ENCODE measurements around the gene KCP.

KCP gene

GRCh38 chr7:128869138-128869943 is 41.2 kb downstream of the KCP start:
- peaks cover under 1% of the 10 kb centered on the region for H3K27me3 ChIP-seq (ENCODE audit: insufficient read depth, low read length)
- peak overlapping the region; percentile 58 for H2AFZ ChIP-seq (ENCODE audit: low read depth, low read length)
- H3K36me3 ChIP-seq (ENCODE audit: insufficient read depth, low read length) = peaks cover 16% of the 10 kb centered on the region
- peaks cover 4% of the 10 kb centered on the region for H3K4me1 ChIP-seq (ENCODE audit: insufficient read depth, low read length)
- H3K9me3 ChIP-seq (ENCODE audit: low read length) = no peaks in the 10 kb centered on the region
- peak overlapping the region; percentile 38 for H3K4me3 ChIP-seq (ENCODE audit: low read length)

GRCh38 chr7:128868624-128869137 is 41.8 kb downstream of the KCP start:
- Histone ChIP-seq H3K27me3 (ENCODE audit: insufficient read depth, low read length) (no peaks in the 10 kb centered on the region), H2AFZ (ENCODE audit: low read depth, low read length) (no peak overlapping the region), H3K4me3 (ENCODE audit: low read length) (peak overlapping the region; percentile 38), H3K36me3 (ENCODE audit: insufficient read depth, low read length) (peaks cover 16% of the 10 kb centered on the region), H3K9me3 (ENCODE audit: low read length) (no peaks in the 10 kb centered on the region), H3K4me1 (ENCODE audit: insufficient read depth, low read length) (peaks cover 7% of the 10 kb centered on the region)

GRCh38 chr7:128867842-128868623 is 42.5 kb downstream of the KCP start:
- no peaks in the 10 kb centered on the region for H3K9me3 ChIP-seq (ENCODE audit: low read length)
- peaks cover 16% of the 10 kb centered on the region for H3K36me3 ChIP-seq (ENCODE audit: insufficient read depth, low read length)
- no peaks in the 10 kb centered on the region for H3K27me3 ChIP-seq (ENCODE audit: insufficient read depth, low read length)
- no peak overlapping the region for H2AFZ ChIP-seq (ENCODE audit: low read depth, low read length)
- peaks cover 8% of the 10 kb centered on the region for H3K4me1 ChIP-seq (ENCODE audit: insufficient read depth, low read length)
- H3K4me3 ChIP-seq (ENCODE audit: low read length) = no peak overlapping the region

GRCh38 chr7:128867241-128867640 is 43.3 kb downstream of the KCP start:
- Histone ChIP-seq H3K36me3 (ENCODE audit: insufficient read depth, low read length) (peaks cover 16% of the 10 kb centered on the region), H3K27me3 (ENCODE audit: insufficient read depth, low read length) (no peaks in the 10 kb centered on the region), H3K4me3 (ENCODE audit: low read length) (no peak overlapping the region), H3K9me3 (ENCODE audit: low read length) (no peaks in the 10 kb centered on the region), H3K4me1 (ENCODE audit: insufficient read depth, low read length) (peaks cover 8% of the 10 kb centered on the region), H2AFZ (ENCODE audit: low read depth, low read length) (no peak overlapping the region)

GRCh38 chr7:128865996-128866877 is 44.3 kb downstream of the KCP start:
- Histone ChIP-seq H2AFZ (ENCODE audit: low read depth, low read length) (no peak overlapping the region), H3K4me3 (ENCODE audit: low read length) (no peak overlapping the region), H3K27me3 (ENCODE audit: insufficient read depth, low read length) (no peaks in the 10 kb centered on the region), H3K4me1 (ENCODE audit: insufficient read depth, low read length) (peaks cover 8% of the 10 kb centered on the region), H3K9me3 (ENCODE audit: low read length) (no peaks in the 10 kb centered on the region), H3K36me3 (ENCODE audit: insufficient read depth, low read length) (peaks cover 16% of the 10 kb centered on the region)

GRCh38 chr7:128865303-128865702 is 45.2 kb downstream of the KCP start:
- no peaks in the 10 kb centered on the region for H3K9me3 ChIP-seq (ENCODE audit: low read length)
- no peaks in the 10 kb centered on the region for H3K27me3 ChIP-seq (ENCODE audit: insufficient read depth, low read length)
- H2AFZ ChIP-seq (ENCODE audit: low read depth, low read length) = no peak overlapping the region
- no peak overlapping the region for H3K4me3 ChIP-seq (ENCODE audit: low read length)
- peaks cover 16% of the 10 kb centered on the region for H3K36me3 ChIP-seq (ENCODE audit: insufficient read depth, low read length)
- peaks cover 8% of the 10 kb centered on the region for H3K4me1 ChIP-seq (ENCODE audit: insufficient read depth, low read length)

- peaks cover 16% of the 10 kb centered on the region for H3K4me1 ChIP-seq (ENCODE audit: insufficient read depth, low read length)
These were observed 47.0 kb downstream of the KCP start for GRCh38 chr7:128863433-128863989.

GRCh38 chr7:128862571-128863432 is 47.7 kb downstream of the KCP start, which contains the start of gene ATP6V1F:
Gene ATP6V1F (plus strand): TSS chr7:128862856. CDS start chr7:128862905, 49 bp downstream.
- peak within 1 kb of the TSS; percentile 66 for H3K4me3 ChIP-seq (ENCODE audit: low read length)
- H3K9me3 ChIP-seq (ENCODE audit: low read length) = no peaks in the 10 kb centered on the region
- no peaks in the 10 kb centered on the region for H3K27me3 ChIP-seq (ENCODE audit: insufficient read depth, low read length)
- H3K36me3 ChIP-seq (ENCODE audit: insufficient read depth, low read length) = peaks cover 16% of the 10 kb centered on the region
- H2AFZ ChIP-seq (ENCODE audit: low read depth, low read length) = peak within 1 kb of the TSS; percentile 50
- peaks cover 16% of the 10 kb centered on the region for H3K4me1 ChIP-seq (ENCODE audit: insufficient read depth, low read length)

More at GRCh38 chr7:128863433-128863989, 47.0 kb downstream of the KCP start:
- H3K9me3 ChIP-seq (ENCODE audit: low read length) = no peaks in the 10 kb centered on the region
- no peak overlapping the region for H2AFZ ChIP-seq (ENCODE audit: low read depth, low read length)
- peak overlapping the region; percentile 66 for H3K4me3 ChIP-seq (ENCODE audit: low read length)
- H3K27me3 ChIP-seq (ENCODE audit: insufficient read depth, low read length) = no peaks in the 10 kb centered on the region
- peaks cover 16% of the 10 kb centered on the region for H3K36me3 ChIP-seq (ENCODE audit: insufficient read depth, low read length)

DNA sequence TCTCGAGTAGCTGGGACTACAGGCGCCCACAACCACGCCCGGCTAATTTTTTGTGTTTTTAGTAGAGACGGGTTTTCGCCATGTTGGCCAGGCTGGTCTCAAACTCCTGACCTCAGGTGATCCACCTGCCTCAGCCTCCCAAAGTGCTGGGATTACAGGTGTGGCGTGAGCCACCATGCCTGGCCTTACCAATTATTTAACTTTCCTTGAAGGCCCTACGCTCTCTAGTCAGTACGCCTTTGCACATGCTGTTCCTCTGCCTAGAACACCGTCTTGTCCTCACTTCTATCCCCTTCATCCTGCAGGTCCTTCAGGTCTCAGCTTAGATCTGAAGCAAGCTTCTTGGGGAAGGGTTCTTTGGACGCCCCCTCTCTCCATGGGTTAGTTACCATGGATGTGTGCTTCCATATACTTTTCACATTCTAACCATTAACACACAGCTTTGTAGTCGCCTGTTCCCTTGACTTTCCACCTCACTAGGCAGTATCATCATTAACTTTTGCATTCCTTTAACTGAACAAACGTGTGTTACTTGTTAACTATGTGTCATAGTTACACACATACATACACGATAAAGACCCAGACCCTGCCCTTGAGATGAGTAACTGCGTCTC is 48.4 kb downstream of the KCP start:
- H3K4me1 ChIP-seq (ENCODE audit: insufficient read depth, low read length) = peaks cover 16% of the 10 kb centered on the region
- no peaks in the 10 kb centered on the region for H3K27me3 ChIP-seq (ENCODE audit: insufficient read depth, low read length)
- H3K9me3 ChIP-seq (ENCODE audit: low read length) = no peaks in the 10 kb centered on the region
- peak overlapping the region; percentile 50 for H2AFZ ChIP-seq (ENCODE audit: low read depth, low read length)
- H3K36me3 ChIP-seq (ENCODE audit: insufficient read depth, low read length) = peaks cover 16% of the 10 kb centered on the region
- H3K4me3 ChIP-seq (ENCODE audit: low read length) = peak overlapping the region; percentile 66

DNA sequence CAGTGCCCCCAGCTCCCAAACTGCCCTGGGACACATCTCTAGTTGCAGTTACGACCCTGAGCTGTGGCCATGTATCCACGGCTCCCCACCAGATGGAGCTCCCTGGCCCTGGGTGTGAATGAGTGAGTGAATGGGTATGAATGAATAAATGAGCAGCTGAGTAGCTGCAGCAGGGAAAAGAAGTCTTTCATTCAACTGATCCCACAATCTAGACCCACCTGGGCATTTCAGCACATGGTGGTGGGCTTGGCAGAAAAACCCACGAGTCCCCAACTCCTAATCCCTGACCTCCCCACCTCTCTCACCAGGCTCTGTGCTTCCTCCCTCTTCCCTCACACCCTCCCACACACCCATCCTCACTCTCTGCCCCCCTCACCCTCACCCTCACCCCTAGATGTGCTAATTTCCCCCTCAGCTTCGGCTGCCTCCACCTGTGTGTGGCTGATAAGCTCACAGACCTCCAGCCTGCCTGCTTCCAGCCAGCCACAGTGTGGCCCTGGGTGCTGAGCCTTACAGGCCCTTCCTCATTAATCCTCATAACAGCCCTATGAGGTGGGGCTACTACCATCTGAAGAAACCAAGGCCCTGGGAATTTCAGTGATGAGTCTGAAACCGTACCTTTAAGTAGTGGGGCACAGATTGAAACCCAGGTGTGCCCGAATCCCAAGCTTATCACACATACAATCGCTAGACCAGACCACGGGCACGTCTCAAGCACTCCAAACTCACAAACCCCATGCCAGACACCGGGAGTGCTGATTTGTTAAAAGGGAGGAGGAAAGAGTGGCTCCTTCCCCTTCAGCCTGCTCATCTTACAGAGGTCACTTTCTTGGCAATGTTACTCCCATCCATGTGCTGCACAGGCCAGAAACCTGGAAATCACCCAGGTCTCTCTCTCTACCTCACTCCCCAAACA is 50.1 kb downstream of the KCP start:
- H3K4me1 ChIP-seq (ENCODE audit: insufficient read depth, low read length) = peaks cover 16% of the 10 kb centered on the region
- peaks cover 5% of the 10 kb centered on the region for H3K36me3 ChIP-seq (ENCODE audit: insufficient read depth, low read length)
- H3K9me3 ChIP-seq (ENCODE audit: low read length) = no peaks in the 10 kb centered on the region
- H3K4me3 ChIP-seq (ENCODE audit: low read length) = no peak overlapping the region
- peaks cover 4% of the 10 kb centered on the region for H3K27me3 ChIP-seq (ENCODE audit: insufficient read depth, low read length)
- no peak overlapping the region for H2AFZ ChIP-seq (ENCODE audit: low read depth, low read length)

All from neuron (in vitro differentiated cells).